ENCODE results near the gene ARV1. TPM values are rescaled to one million over a fixed set of nuclear protein-coding genes. Genes with fewer than 3 reads are reported as not detected.

The ARV1 gene
- 10 to 100 TPM; 16.6 to 23.4 (median 21.9) TPM for total RNA-seq

DNA sequence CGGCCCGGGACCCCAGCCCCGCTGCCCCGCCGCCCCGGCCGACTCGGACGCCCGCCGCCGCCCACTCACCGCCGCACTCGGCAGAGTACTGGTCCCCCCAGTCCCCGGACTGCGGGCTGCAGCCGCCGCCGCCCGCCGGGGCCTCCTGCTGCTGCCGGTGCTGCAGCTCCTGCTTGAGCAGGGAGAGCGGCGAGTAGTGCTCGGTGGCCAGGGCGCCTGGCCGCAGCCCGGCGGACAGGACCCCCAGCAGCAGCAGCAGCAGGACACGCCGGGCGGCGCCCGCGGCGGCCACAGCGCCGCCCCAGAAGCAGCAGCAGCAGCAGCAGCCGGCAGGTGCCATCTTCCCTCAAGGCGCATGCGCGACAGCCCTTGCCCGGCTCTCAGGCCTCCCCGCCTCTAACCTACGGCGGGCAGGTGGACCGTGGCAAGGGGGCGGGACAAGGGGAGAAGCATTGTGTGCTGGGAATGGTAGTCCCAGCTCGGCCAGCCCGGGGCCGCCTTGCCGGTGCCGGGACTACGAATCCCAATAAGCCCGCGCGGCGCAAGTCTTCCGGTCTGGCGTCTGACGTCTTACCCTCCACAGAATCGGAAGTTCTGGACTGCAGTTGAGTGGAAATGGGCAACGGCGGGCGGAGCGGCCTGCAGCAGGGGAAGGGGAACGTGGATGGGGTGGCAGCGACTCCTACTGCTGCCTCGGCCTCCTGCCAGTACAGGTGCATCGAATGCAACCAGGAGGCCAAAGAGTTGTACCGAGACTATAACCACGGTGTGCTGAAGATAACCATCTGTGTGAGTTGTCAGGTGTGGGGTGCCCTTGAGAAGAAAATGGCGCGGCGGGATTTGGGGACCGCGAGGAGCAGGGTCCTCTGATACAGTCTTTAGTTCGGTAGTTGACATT, at the start of gene ARV1, which contains the start of gene TTC13:
Gene ARV1, plus strand, starts transcription at position 604 of the 898 bp plus-strand sequence. Its CDS starts 12 bp downstream, at position 616.
Gene TTC13, minus strand, starts transcription at position 371 of the 898 bp plus-strand sequence. Its CDS starts 31 bp downstream, at position 340.
- H3K4me3 ChIP-seq (ENCODE audit: low read depth, poor library complexity, severe bottlenecking): peak within 1 kb of the TSS; percentile 91
- intact Hi-C loops (cut with DNase I; ENCODE audit: low total_unique reads): no loop called here
- DNase-seq (ENCODE audit: low spot score in 2 of 2): peak; percentile 97 to 99
- TF ChIP-seq, protein P1, sequence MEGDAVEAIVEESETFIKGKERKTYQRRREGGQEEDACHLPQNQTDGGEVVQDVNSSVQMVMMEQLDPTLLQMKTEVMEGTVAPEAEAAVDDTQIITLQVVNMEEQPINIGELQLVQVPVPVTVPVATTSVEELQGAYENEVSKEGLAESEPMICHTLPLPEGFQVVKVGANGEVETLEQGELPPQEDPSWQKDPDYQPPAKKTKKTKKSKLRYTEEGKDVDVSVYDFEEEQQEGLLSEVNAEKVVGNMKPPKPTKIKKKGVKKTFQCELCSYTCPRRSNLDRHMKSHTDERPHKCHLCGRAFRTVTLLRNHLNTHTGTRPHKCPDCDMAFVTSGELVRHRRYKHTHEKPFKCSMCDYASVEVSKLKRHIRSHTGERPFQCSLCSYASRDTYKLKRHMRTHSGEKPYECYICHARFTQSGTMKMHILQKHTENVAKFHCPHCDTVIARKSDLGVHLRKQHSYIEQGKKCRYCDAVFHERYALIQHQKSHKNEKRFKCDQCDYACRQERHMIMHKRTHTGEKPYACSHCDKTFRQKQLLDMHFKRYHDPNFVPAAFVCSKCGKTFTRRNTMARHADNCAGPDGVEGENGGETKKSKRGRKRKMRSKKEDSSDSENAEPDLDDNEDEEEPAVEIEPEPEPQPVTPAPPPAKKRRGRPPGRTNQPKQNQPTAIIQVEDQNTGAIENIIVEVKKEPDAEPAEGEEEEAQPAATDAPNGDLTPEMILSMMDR (IDR thresholded peaks at IDR 0.05): peak in 1 of 3 donors; percentile 40
- TF ChIP-seq POLR2A (IDR thresholded peaks at IDR 0.05): no peak
- 0% methylated on average over 19 to 37 of the region's 79 CpGs for WGBS, 2 donors

DNA sequence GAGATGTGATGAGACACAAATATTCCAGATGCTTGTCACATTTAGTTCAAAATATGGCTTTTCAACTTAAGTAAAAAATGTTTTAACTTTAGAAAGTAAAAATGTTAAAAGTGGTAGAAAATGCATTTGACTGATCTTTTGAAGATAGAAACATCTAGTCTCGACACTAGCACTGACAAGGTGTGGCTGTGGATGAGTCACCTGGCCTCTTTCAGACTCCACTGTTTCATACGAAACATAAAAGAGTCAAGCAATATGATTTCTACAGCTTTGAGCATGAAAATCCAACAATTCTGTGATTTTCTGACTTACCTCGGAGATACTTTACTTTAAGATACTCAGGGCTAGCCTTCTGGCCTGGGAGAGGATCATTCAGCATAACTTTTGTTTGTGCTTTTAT, 47.9 kb upstream of the ARV1 start:
- intact Hi-C loops (cut with DNase I; ENCODE audit: low total_unique reads): no loop called here
- no peak overlapping the region for H3K4me3 ChIP-seq (ENCODE audit: low read depth, poor library complexity, severe bottlenecking)
- no peak for TF ChIP-seq POLR2A (IDR thresholded peaks at IDR 0.05)
- TF ChIP-seq, protein P1 (IDR thresholded peaks at IDR 0.05): no peak
- DNase-seq (ENCODE audit: low spot score in 2 of 2): no peak
- 67 to 69% methylated on average over 3 of the region's 3 CpGs for WGBS, 2 donors

DNA sequence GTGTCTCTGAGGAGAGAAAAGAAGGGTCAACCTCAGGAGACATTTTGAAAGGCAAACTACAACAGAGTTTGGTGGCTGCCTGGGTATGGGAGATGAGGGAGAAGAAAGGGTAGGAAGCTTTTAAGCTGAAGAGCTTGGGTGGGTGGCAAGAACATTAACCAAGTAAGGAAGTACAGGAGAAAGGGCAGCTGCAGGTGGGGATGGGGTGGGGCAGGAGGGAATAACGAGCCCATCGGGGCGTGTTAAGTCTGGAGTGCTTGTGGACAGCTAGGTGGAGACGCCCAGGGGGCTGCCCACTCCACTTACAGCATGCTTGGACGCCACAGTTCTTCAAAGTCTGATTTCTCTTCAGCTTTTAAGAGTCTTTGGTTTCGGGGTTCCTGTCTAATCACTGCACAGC, 43.0 kb upstream of the ARV1 start:
- DNase-seq (ENCODE audit: low spot score in 2 of 2): no peak
- no peak overlapping the region for H3K4me3 ChIP-seq (ENCODE audit: low read depth, poor library complexity, severe bottlenecking)
- 95 to 97% methylated on average over 6 of the region's 6 CpGs for WGBS, 2 donors
- no peak for TF ChIP-seq POLR2A (IDR thresholded peaks at IDR 0.05)
- TF ChIP-seq, protein P1 (IDR thresholded peaks at IDR 0.05): no peak
- intact Hi-C loops (cut with DNase I; ENCODE audit: low total_unique reads): no loop called here

DNA sequence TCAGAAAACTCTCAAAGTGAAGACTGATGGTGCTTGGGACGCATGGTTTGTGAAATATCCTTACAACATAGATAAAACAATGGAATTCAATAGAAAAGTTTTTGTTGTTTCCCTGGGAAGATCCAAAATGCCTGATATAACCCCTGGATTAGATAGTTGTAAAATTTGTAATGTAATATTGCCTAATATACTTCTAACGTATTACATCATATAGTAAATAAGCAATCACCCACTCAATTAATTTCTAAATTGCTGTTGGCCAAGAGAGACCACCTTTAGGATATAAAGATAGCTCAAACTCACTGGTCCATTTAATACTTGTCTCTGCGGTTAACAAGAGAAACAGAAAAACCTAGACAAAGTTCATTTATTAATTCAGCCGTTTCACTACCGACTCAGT, 42.4 kb upstream of the ARV1 start:
- H3K4me3 ChIP-seq (ENCODE audit: low read depth, poor library complexity, severe bottlenecking): no peak overlapping the region
- no peak for DNase-seq (ENCODE audit: low spot score in 2 of 2)
- TF ChIP-seq POLR2A (IDR thresholded peaks at IDR 0.05): no peak
- TF ChIP-seq, protein P1 (IDR thresholded peaks at IDR 0.05): no peak
- 87 to 91% methylated on average over 5 of the region's 5 CpGs for WGBS, 2 donors
- intact Hi-C loops (cut with DNase I; ENCODE audit: low total_unique reads): no loop called here

DNA sequence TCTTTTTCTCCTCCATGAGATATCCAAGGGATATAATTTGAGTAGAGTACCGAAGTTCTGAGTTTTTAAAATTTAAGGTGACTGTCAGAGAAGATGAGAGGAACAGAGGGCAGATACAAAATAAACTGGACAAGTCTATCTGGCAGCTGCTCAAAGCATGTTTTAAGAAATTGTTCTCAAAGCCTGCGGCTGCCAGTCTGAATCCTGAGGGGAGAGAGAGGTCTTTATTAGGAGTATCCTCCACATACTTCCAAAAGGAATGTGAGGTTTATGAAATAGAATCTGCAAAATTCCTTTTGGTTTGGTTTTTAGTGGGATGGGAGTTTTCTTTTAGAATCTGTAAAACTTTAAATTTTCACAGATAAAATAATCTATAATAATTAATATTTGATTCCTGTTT, 41.5 kb upstream of the ARV1 start:
- no peak overlapping the region for H3K4me3 ChIP-seq (ENCODE audit: low read depth, poor library complexity, severe bottlenecking)
- TF ChIP-seq, protein P1 (IDR thresholded peaks at IDR 0.05): no peak
- TF ChIP-seq POLR2A (IDR thresholded peaks at IDR 0.05): no peak
- no peak for DNase-seq (ENCODE audit: low spot score in 2 of 2)
- 90 to 98% methylated on average over 2 of the region's 2 CpGs for WGBS, 2 donors
- intact Hi-C loops (cut with DNase I; ENCODE audit: low total_unique reads): no loop called here
